Mesendoderm (in vitro differentiated cells): Measurements from ENCODE around the gene CD300LG.

Source experiments
- DNase-seq: peaks from one replicate; pipeline ENCODE4 v3.0.0; 2013
- H2AK5ac ChIP-seq: 2 replicates; pipeline ENCODE4 v1.6.1; 2013; ENCODE audit warnings: low read length, inconsistent platforms
- H2BK120ac ChIP-seq: 2 replicates; pipeline ENCODE4 v1.6.1; 2013; ENCODE audit warnings: low read depth, mild to moderate bottlenecking, low read length, moderate library complexity, mixed read lengths
- H2BK15ac ChIP-seq: replicated peaks from 2 replicates; pipeline ENCODE4 v1.6.1; 2013; ENCODE audit warnings: low read depth, mild to moderate bottlenecking, moderate library complexity
- H2BK5ac ChIP-seq: 2 replicates; pipeline ENCODE4 v1.6.1; 2013; ENCODE audit warnings: low read length, inconsistent platforms
- H3K18ac ChIP-seq: 2 replicates; pipeline ENCODE4 v1.6.1; 2013; ENCODE audit warnings: mild to moderate bottlenecking, low read length, mixed read lengths
- H3K23ac ChIP-seq: one replicate; pipeline ENCODE4 v1.6.1; 2013; ENCODE audit warnings: low read length
- H3K27ac ChIP-seq: 2 replicates; pipeline ENCODE4 v1.5.1; 2013; ENCODE audit warnings: low read depth, mild to moderate bottlenecking, inconsistent platforms, low read length, moderate library complexity
- H3K27me3 ChIP-seq: 2 replicates; pipeline ENCODE4 v1.6.1; 2013; ENCODE audit warnings: low read length, control low read depth, mild to moderate bottlenecking, inconsistent platforms; ENCODE audit not compliant: insufficient read depth, poor library complexity
- H3K36me3 ChIP-seq: 2 replicates; pipeline ENCODE4 v1.6.1; 2013; ENCODE audit warnings: low read length, inconsistent platforms; ENCODE audit not compliant: control insufficient read depth, insufficient read depth
- H3K4ac ChIP-seq: one replicate; pipeline ENCODE4 v1.6.1; 2013; ENCODE audit warnings: low read depth, mild to moderate bottlenecking, low read length, moderate library complexity
- H3K4me1 ChIP-seq: 2 replicates; pipeline ENCODE4 v1.6.1; 2013; ENCODE audit warnings: low read depth, low read length, inconsistent platforms; ENCODE audit not compliant: control insufficient read depth
- H3K4me2 ChIP-seq: 2 replicates; pipeline ENCODE4 v1.6.1; 2013; ENCODE audit warnings: low read length
- H3K4me3 ChIP-seq: 2 replicates; pipeline ENCODE4 v1.5.1; 2013; ENCODE audit warnings: mild to moderate bottlenecking, low read length
- H3K56ac ChIP-seq: one replicate; pipeline ENCODE4 v1.6.1; 2013; ENCODE audit warnings: low read length
- H3K79me1 ChIP-seq: 2 replicates; pipeline ENCODE4 v1.6.1; 2013; ENCODE audit warnings: low read length, inconsistent platforms
- H3K79me2 ChIP-seq: 2 replicates; pipeline ENCODE4 v1.6.1; 2013; ENCODE audit warnings: mild to moderate bottlenecking, low read length; ENCODE audit not compliant: control insufficient read depth, insufficient read depth
- H3K9ac ChIP-seq: 2 replicates; pipeline ENCODE4 v1.6.1; 2013; ENCODE audit warnings: low read length, inconsistent platforms
- H4K5ac ChIP-seq: one replicate; pipeline ENCODE4 v1.6.1; 2013; ENCODE audit warnings: low read length
- H4K8ac ChIP-seq: one replicate; pipeline ENCODE4 v1.6.1; 2013; ENCODE audit warnings: low read depth, mild to moderate bottlenecking, control low read depth, low read length, moderate library complexity
- WGBS: extraction: QIAGEN DNeasy Blood & Tissue Kit; methylation state at CpG from one replicate; pipeline ENCODE4 v1.1.7; 2013; ENCODE audit warnings: low lambda C conversion rate, missing lambda C conversion rate; ENCODE audit not compliant: insufficient coverage; ENCODE audit errors: extremely low coverage; 5-methylcytosine and 5-hydroxymethylcytosine counted together

The CD300LG gene

DNA sequence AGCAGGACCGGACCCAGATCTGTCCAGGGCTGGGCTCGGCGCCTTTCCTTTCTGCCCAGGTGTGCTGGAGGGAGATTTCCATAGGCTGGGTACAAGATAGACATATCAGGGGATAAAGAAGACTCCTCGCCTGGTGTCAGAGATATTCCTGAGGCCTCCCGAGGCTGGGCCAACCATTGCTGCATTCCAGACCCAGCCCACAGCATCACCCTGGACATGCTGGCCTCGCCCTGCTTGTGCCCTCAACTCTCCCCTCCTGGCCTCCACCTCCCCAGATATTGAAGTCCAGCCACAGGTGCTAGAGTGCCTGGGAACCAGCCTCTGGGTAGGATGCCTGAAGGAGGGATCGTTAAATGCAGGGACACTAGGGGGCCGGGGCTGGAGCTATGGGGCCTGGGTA, 2.1 kb downstream of the CD300LG start:
- Histone ChIP-seq H3K4me2 (no peak overlapping the region), H3K36me3 (no peaks in the 10 kb centered on the region), H3K79me2 (no peaks in the 10 kb centered on the region), H2AK5ac (no peak overlapping the region), H3K4me3 (no peak overlapping the region), H2BK120ac (no peak overlapping the region), H3K9ac (no peak overlapping the region), H4K5ac (no peak overlapping the region), H2BK5ac (no peak overlapping the region), H3K56ac (no peak overlapping the region), H3K18ac (no peak overlapping the region), H3K4me1 (peaks cover 3% of the 10 kb centered on the region), H3K23ac (no peak overlapping the region), H3K27ac (no peak overlapping the region), H3K27me3 (no peaks in the 10 kb centered on the region), H3K4ac (no peak overlapping the region), H2BK15ac (no peak overlapping the region), H3K79me1 (no peaks in the 10 kb centered on the region), H4K8ac (no peak overlapping the region)
- no CpG with 5 or more reads among the region's 8 CpGs for WGBS
- DNase-seq: no peak

DNA sequence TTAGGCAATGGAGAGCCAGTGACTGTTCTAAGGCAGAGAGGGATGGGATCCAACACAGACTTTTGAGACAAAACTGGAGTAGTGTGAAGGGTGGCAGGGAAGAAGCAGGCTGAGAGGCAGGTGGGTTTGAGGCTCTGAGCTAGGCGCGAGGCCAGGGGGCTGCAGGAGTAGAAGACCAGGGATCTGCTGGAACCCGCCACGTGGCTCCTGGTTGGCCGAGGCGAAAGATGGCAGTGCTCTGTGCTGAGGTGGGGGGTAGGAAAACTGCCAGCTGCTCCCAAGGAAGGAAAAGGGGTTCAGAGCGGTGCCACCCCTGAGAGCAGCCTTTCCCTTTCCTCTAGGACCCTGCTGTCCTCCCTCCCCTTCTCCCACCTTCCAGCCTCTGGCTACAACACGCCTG, 5.6 kb downstream of the CD300LG start:
- H3K27me3 ChIP-seq: no peaks in the 10 kb centered on the region
- H2BK15ac ChIP-seq: no peak overlapping the region
- H3K23ac ChIP-seq: no peak overlapping the region
- no peak overlapping the region for H3K9ac ChIP-seq
- H3K4me3 ChIP-seq: no peak overlapping the region
- no peak overlapping the region for H3K27ac ChIP-seq
- H2AK5ac ChIP-seq: no peak overlapping the region
- no peak overlapping the region for H4K5ac ChIP-seq
- H2BK120ac ChIP-seq: no peak overlapping the region
- no peaks in the 10 kb centered on the region for H3K4me1 ChIP-seq
- H4K8ac ChIP-seq: no peak overlapping the region
- no peak overlapping the region for H3K18ac ChIP-seq
- no peaks in the 10 kb centered on the region for H3K79me1 ChIP-seq
- no peak overlapping the region for H2BK5ac ChIP-seq
- no peak for DNase-seq
- no peak overlapping the region for H3K56ac ChIP-seq
- H3K4ac ChIP-seq: no peak overlapping the region
- no peaks in the 10 kb centered on the region for H3K36me3 ChIP-seq
- no CpG with 5 or more reads among the region's 8 CpGs for WGBS
- H3K79me2 ChIP-seq: no peaks in the 10 kb centered on the region
- no peak overlapping the region for H3K4me2 ChIP-seq

DNA sequence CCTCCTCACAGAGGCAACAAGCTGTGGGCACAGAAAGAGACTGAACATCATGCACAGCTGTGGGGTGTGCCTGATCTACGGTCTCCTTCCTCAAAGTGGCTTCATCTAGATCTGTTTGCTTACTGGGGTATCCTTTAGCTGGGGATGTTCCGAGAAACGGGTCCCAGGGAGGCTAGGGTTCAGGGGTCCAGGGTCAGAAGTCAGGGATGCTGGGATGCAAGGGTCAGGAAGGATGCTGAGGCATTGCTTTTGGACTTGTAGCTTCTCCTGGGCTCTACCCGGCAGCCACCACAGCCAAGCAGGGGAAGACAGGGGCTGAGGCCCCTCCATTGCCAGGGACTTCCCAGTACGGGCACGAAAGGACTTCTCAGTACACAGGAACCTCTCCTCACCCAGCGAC, 6.6 kb downstream of the CD300LG start:
- H2BK5ac ChIP-seq: no peak overlapping the region
- no peak overlapping the region for H4K8ac ChIP-seq
- no CpG with 5 or more reads among the region's 7 CpGs for WGBS
- no peak overlapping the region for H3K9ac ChIP-seq
- H3K18ac ChIP-seq: no peak overlapping the region
- H3K79me2 ChIP-seq: no peaks in the 10 kb centered on the region
- no peak overlapping the region for H2BK15ac ChIP-seq
- H3K56ac ChIP-seq: no peak overlapping the region
- H3K4me2 ChIP-seq: no peak overlapping the region
- no peak overlapping the region for H3K27ac ChIP-seq
- no peak overlapping the region for H3K4me3 ChIP-seq
- no peaks in the 10 kb centered on the region for H3K4me1 ChIP-seq
- DNase-seq: no peak
- H3K79me1 ChIP-seq: no peaks in the 10 kb centered on the region
- H3K4ac ChIP-seq: no peak overlapping the region
- H3K27me3 ChIP-seq: no peaks in the 10 kb centered on the region
- no peak overlapping the region for H4K5ac ChIP-seq
- no peaks in the 10 kb centered on the region for H3K36me3 ChIP-seq
- no peak overlapping the region for H2AK5ac ChIP-seq
- H3K23ac ChIP-seq: no peak overlapping the region
- H2BK120ac ChIP-seq: no peak overlapping the region

DNA sequence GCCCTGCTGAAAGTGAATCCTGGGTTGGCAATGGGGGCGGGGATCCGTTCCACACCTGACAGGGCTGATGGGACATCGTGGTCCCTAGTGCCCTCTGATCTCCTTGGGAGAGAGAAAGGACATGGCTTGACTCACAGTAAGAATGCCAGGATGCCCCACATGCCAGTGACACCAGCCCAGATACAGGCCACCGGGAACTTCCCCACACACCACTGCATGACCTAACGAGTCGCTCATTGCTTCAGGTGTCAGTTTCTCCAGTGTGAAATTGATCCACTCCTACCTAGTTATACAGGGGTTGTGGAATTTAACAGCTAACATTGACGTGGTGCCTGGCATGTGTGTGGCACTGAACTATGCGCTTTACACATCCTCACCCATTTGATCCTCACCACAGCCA, 7.5 kb downstream of the CD300LG start:
- Histone ChIP-seq H3K79me2 (no peaks in the 10 kb centered on the region), H3K27me3 (no peaks in the 10 kb centered on the region), H2BK120ac (no peak overlapping the region), H2BK5ac (no peak overlapping the region), H3K4me3 (no peak overlapping the region), H3K9ac (no peak overlapping the region), H3K18ac (no peak overlapping the region), H3K4ac (no peak overlapping the region), H3K4me2 (no peak overlapping the region), H2BK15ac (no peak overlapping the region), H4K8ac (no peak overlapping the region), H3K56ac (no peak overlapping the region), H3K4me1 (no peaks in the 10 kb centered on the region), H3K36me3 (no peaks in the 10 kb centered on the region), H3K79me1 (no peaks in the 10 kb centered on the region), H3K23ac (no peak overlapping the region), H2AK5ac (no peak overlapping the region), H3K27ac (no peak overlapping the region), H4K5ac (no peak overlapping the region)
- WGBS: no CpG with 5 or more reads among the region's 8 CpGs
- no peak for DNase-seq

DNA sequence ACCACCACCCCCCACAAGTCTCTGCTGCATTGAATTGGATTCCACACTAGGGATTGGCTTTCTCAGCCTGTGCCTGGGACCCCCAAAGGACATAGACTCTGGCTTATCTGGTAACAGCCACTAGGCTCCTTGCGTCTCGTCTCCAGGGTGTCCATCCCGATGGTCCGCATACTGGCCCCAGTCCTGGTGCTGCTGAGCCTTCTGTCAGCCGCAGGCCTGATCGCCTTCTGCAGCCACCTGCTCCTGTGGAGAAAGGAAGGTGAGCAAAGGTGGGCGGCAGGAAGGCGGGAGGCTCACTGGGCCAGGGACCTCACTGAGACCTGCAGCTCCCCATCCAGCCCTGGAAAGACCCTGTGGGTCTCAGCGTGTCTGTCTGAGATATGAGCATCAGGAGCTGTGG, 8.1 kb downstream of the CD300LG start:
- no peaks in the 10 kb centered on the region for H3K27me3 ChIP-seq
- no peaks in the 10 kb centered on the region for H3K4me1 ChIP-seq
- no peak overlapping the region for H3K4me2 ChIP-seq
- no CpG with 5 or more reads among the region's 9 CpGs for WGBS
- DNase-seq: no peak
- H3K4ac ChIP-seq: no peak overlapping the region
- no peak overlapping the region for H3K56ac ChIP-seq
- H2BK15ac ChIP-seq: no peak overlapping the region
- no peak overlapping the region for H2AK5ac ChIP-seq
- H3K79me1 ChIP-seq: no peaks in the 10 kb centered on the region
- no peak overlapping the region for H4K8ac ChIP-seq
- no peak overlapping the region for H3K23ac ChIP-seq
- H3K9ac ChIP-seq: no peak overlapping the region
- H4K5ac ChIP-seq: no peak overlapping the region
- H2BK5ac ChIP-seq: no peak overlapping the region
- H2BK120ac ChIP-seq: no peak overlapping the region
- H3K18ac ChIP-seq: no peak overlapping the region
- H3K4me3 ChIP-seq: no peak overlapping the region
- no peak overlapping the region for H3K27ac ChIP-seq
- no peaks in the 10 kb centered on the region for H3K79me2 ChIP-seq
- no peaks in the 10 kb centered on the region for H3K36me3 ChIP-seq

DNA sequence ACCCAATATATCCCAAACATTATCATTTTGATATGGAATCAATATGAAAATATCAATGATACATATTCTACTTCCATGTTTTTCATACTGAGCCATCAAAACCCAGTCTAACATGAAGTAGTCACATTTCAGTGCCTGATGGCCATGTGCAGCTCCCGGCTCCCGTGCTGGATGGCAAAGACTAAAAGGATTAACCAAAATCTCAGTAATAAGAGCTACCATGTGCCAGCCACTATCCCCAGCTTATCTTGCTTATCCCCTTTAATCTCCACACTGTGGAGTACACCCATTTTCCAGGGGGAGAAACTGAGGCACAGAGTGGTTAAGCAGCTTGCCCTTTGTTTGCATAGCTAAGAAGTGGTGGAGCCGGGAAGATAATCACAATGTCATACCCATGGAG, 9.2 kb downstream of the CD300LG start:
- Histone ChIP-seq H3K79me2 (no peaks in the 10 kb centered on the region), H4K5ac (no peak overlapping the region), H3K4me3 (no peak overlapping the region), H3K4me2 (no peak overlapping the region), H3K36me3 (no peaks in the 10 kb centered on the region), H4K8ac (no peak overlapping the region), H3K23ac (no peak overlapping the region), H3K4me1 (no peaks in the 10 kb centered on the region), H2AK5ac (no peak overlapping the region), H2BK120ac (no peak overlapping the region), H3K79me1 (no peaks in the 10 kb centered on the region), H2BK15ac (no peak overlapping the region), H3K18ac (no peak overlapping the region), H3K4ac (no peak overlapping the region), H3K27ac (no peak overlapping the region), H3K27me3 (no peaks in the 10 kb centered on the region), H3K56ac (no peak overlapping the region), H3K9ac (no peak overlapping the region), H2BK5ac (no peak overlapping the region)
- no CpG with 5 or more reads among the region's 3 CpGs for WGBS
- DNase-seq: no peak
